Trophoblast cell (in vitro differentiated cells and primary cell): ENCODE data around the gene MALRD1.

ENCODE experiments used
- DNase-seq, 2 donors: peaks; one replicate each; pipeline ENCODE4 v3.0.0-alpha.2; 2016
- H2AFZ ChIP-seq: 2 replicates; pipeline ENCODE4 v1.6.1; 2013; ENCODE audit warnings: low read length, moderate library complexity, mild to moderate bottlenecking; ENCODE audit not compliant: insufficient read depth, poor library complexity
- H2AK5ac ChIP-seq: 2 replicates; pipeline ENCODE4 v1.6.1; 2013; ENCODE audit warnings: mild to moderate bottlenecking, low read length
- H2BK120ac ChIP-seq: 2 replicates; pipeline ENCODE4 v1.6.1; 2013; ENCODE audit warnings: low read length, mild to moderate bottlenecking, moderate library complexity; ENCODE audit not compliant: insufficient read depth, poor library complexity
- H2BK12ac ChIP-seq: 2 replicates; pipeline ENCODE4 v1.6.1; 2013; ENCODE audit warnings: mild to moderate bottlenecking, low read length, moderate library complexity
- H2BK5ac ChIP-seq: 2 replicates; pipeline ENCODE4 v1.6.1; 2013; ENCODE audit warnings: low read length, low read depth, moderate library complexity, mild to moderate bottlenecking; ENCODE audit not compliant: poor library complexity
- H3K14ac ChIP-seq: 2 replicates; pipeline ENCODE4 v1.6.1; 2013; ENCODE audit warnings: mild to moderate bottlenecking, low read length
- H3K18ac ChIP-seq: 2 replicates; pipeline ENCODE4 v1.6.1; 2013; ENCODE audit warnings: mild to moderate bottlenecking, low read length
- H3K23ac ChIP-seq: 2 replicates; pipeline ENCODE4 v1.6.1; 2013; ENCODE audit warnings: low read length
- H3K27ac ChIP-seq: 2 replicates; pipeline ENCODE4 v1.5.1; 2013; ENCODE audit warnings: low read depth, mild to moderate bottlenecking, inconsistent platforms, low read length, moderate library complexity
- H3K27me3 ChIP-seq: 2 replicates; pipeline ENCODE4 v1.6.1; 2013; ENCODE audit warnings: inconsistent platforms, mild to moderate bottlenecking, low read length, moderate library complexity; ENCODE audit not compliant: insufficient read depth
- H3K36me3 ChIP-seq, 2 experiments: 1 replicate in 1 of 2; 2 replicates in 1 of 2; pipeline ENCODE4 v1.6.1; 2013; ENCODE audit warnings: low read length in 2 of 2, mild to moderate bottlenecking in 2 of 2, moderate library complexity in 1 of 2; ENCODE audit not compliant: insufficient read depth in 2 of 2, control insufficient read depth in 1 of 2
- H3K4ac ChIP-seq: 2 replicates; pipeline ENCODE4 v1.6.1; 2013; ENCODE audit warnings: low read depth, mild to moderate bottlenecking, low read length, moderate library complexity
- H3K4me1 ChIP-seq, 2 experiments: 1 replicate in 1 of 2; 2 replicates in 1 of 2; pipeline ENCODE4 v1.6.1; 2013; ENCODE audit warnings: low read length in 2 of 2, mild to moderate bottlenecking in 2 of 2, moderate library complexity in 1 of 2; ENCODE audit not compliant: insufficient read depth in 2 of 2, control insufficient read depth in 1 of 2
- H3K4me2 ChIP-seq: 2 replicates; pipeline ENCODE4 v1.6.1; 2013; ENCODE audit warnings: inconsistent platforms, mild to moderate bottlenecking, low read length, moderate library complexity
- H3K4me3 ChIP-seq: 2 replicates; pipeline ENCODE4 v1.5.1; 2013; ENCODE audit warnings: mild to moderate bottlenecking, low read depth, low read length, inconsistent platforms
- H3K79me1 ChIP-seq: one replicate; pipeline ENCODE4 v1.6.1; 2013; ENCODE audit warnings: low read length
- H3K79me2 ChIP-seq: 2 replicates; pipeline ENCODE4 v1.6.1; 2013; ENCODE audit warnings: low read length, mild to moderate bottlenecking; ENCODE audit not compliant: control insufficient read depth, insufficient read depth, poor library complexity
- H3K9ac ChIP-seq: 2 replicates; pipeline ENCODE4 v1.6.1; 2013; ENCODE audit warnings: mild to moderate bottlenecking, low read length
- H3K9me3 ChIP-seq: 2 replicates; pipeline ENCODE4 v1.6.1; 2013; ENCODE audit warnings: low read depth, mild to moderate bottlenecking, control low read depth, inconsistent platforms, low read length; ENCODE audit not compliant: insufficient read depth
- H4K12ac ChIP-seq: 2 replicates; pipeline ENCODE4 v1.6.1; 2013; ENCODE audit warnings: low read depth, mild to moderate bottlenecking, low read length, moderate library complexity
- H4K8ac ChIP-seq: 2 replicates; pipeline ENCODE4 v1.6.1; 2013; ENCODE audit warnings: low read depth, mild to moderate bottlenecking, low read length, moderate library complexity
- H4K91ac ChIP-seq: one replicate; pipeline ENCODE4 v1.6.1; 2013; ENCODE audit warnings: low read depth, mild to moderate bottlenecking, low read length, moderate library complexity
- WGBS: extraction: QIAGEN DNeasy Blood & Tissue Kit; methylation state at CpG from one replicate; pipeline ENCODE4 v1.1.7; 2013; ENCODE audit warnings: missing lambda C conversion rate; ENCODE audit not compliant: insufficient read length, insufficient coverage; ENCODE audit errors: extremely low coverage; 5-methylcytosine and 5-hydroxymethylcytosine counted together

MALRD1 gene

GRCh38 chr10:19579761-19580545 lies 531.4 kb downstream of the MALRD1 start:
- Histone ChIP-seq H3K4me3 (no peak overlapping the region), H3K4ac (no peak overlapping the region), H2AFZ (no peak overlapping the region), H3K79me1 (no peaks in the 10 kb centered on the region), H4K91ac (no peak overlapping the region), H3K4me2 (no peak overlapping the region), H3K27me3 (no peaks in the 10 kb centered on the region), H3K9me3 (no peaks in the 10 kb centered on the region), H2AK5ac (no peak overlapping the region), H3K27ac (no peak overlapping the region), H3K23ac (no peak overlapping the region), H3K14ac (no peak overlapping the region), H2BK5ac (no peak overlapping the region), H3K4me1 (no peaks in the 10 kb centered on the region), H2BK12ac (no peak overlapping the region), H3K18ac (no peak overlapping the region), H4K8ac (no peak overlapping the region), H2BK120ac (no peak overlapping the region), H4K12ac (no peak overlapping the region), H3K9ac (no peak overlapping the region), H3K79me2 (no peaks in the 10 kb centered on the region), H3K36me3 (no peaks in the 10 kb centered on the region)
- DNase-seq = no peak
- no CpG with 5 or more reads among the region's 7 CpGs for WGBS

- no peak overlapping the region for H3K4ac ChIP-seq
Measured at GRCh38 chr10:19580691-19581090, 532.1 kb downstream of the MALRD1 start.

GRCh38 chr10:19588608-19589007 lies 540.0 kb downstream of the MALRD1 start:
- no peak overlapping the region for H4K12ac ChIP-seq
- no peak overlapping the region for H3K4ac ChIP-seq
- H2AK5ac ChIP-seq = no peak overlapping the region
- no CpG with 5 or more reads among the region's 8 CpGs for WGBS
- H4K91ac ChIP-seq = no peak overlapping the region
- no peak overlapping the region for H2BK120ac ChIP-seq
- H3K27me3 ChIP-seq = no peaks in the 10 kb centered on the region
- H3K79me1 ChIP-seq = no peaks in the 10 kb centered on the region
- H4K8ac ChIP-seq = no peak overlapping the region
- peaks cover 2% of the 10 kb centered on the region for H3K9me3 ChIP-seq
- H3K27ac ChIP-seq = no peak overlapping the region
- no peak overlapping the region for H3K23ac ChIP-seq
- no peak overlapping the region for H3K4me2 ChIP-seq
- no peaks in the 10 kb centered on the region for H3K79me2 ChIP-seq
- H3K18ac ChIP-seq = no peak overlapping the region
- H3K36me3 ChIP-seq = no peaks in the 10 kb centered on the region
- no peak overlapping the region for H3K9ac ChIP-seq
- H3K14ac ChIP-seq = no peak overlapping the region
- no peak overlapping the region for H2AFZ ChIP-seq
- DNase-seq = no peak
- H2BK12ac ChIP-seq = no peak overlapping the region
- no peaks in the 10 kb centered on the region for H3K4me1 ChIP-seq
- no peak overlapping the region for H2BK5ac ChIP-seq
- no peak overlapping the region for H3K4me3 ChIP-seq

More at GRCh38 chr10:19580691-19581090, 532.1 kb downstream of the MALRD1 start:
- Histone ChIP-seq H4K12ac (no peak overlapping the region), H3K79me1 (no peaks in the 10 kb centered on the region), H2BK12ac (no peak overlapping the region), H3K27me3 (no peaks in the 10 kb centered on the region), H3K23ac (no peak overlapping the region), H3K79me2 (no peaks in the 10 kb centered on the region), H4K8ac (no peak overlapping the region), H4K91ac (no peak overlapping the region), H3K14ac (no peak overlapping the region), H3K36me3 (no peaks in the 10 kb centered on the region), H3K4me2 (no peak overlapping the region), H3K18ac (no peak overlapping the region), H3K9ac (no peak overlapping the region), H3K27ac (no peak overlapping the region), H2BK120ac (no peak overlapping the region), H3K4me1 (no peaks in the 10 kb centered on the region), H3K9me3 (no peaks in the 10 kb centered on the region), H2AFZ (no peak overlapping the region), H2AK5ac (no peak overlapping the region), H3K4me3 (no peak overlapping the region), H2BK5ac (no peak overlapping the region)
- no peak for DNase-seq
- WGBS = no CpG with 5 or more reads among the region's 1 CpG

DNA sequence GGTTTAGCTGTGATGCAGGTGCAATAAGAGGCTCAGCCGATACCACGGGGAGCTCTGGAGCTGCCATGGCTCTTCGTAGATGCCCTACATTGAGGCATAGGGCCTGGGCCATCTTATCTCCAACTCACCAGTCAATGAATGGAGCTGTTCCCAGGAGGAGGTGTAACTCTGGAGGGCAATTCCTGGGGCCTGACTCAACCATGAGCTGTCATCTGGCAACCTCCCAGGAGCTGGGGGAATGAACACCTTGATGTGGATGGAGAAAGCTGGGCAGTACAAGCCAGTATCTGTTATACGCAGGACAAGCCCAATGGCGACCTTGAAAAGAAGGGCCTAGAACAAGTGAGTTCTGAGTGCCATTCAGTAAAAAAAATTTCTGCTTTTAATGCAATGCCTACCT lies 543.7 kb downstream of the MALRD1 start:
- Histone ChIP-seq H3K18ac (no peak overlapping the region), H3K23ac (no peak overlapping the region), H3K27ac (no peak overlapping the region), H4K12ac (no peak overlapping the region), H2BK120ac (no peak overlapping the region), H3K4me2 (no peak overlapping the region), H3K9me3 (no peaks in the 10 kb centered on the region), H3K4ac (no peak overlapping the region), H4K91ac (no peak overlapping the region), H2BK12ac (no peak overlapping the region), H3K14ac (no peak overlapping the region), H3K4me1 (no peaks in the 10 kb centered on the region), H2AFZ (no peak overlapping the region), H3K79me2 (no peaks in the 10 kb centered on the region), H4K8ac (no peak overlapping the region), H3K4me3 (no peak overlapping the region), H3K79me1 (no peaks in the 10 kb centered on the region), H3K27me3 (no peaks in the 10 kb centered on the region), H3K9ac (no peak overlapping the region), H2AK5ac (no peak overlapping the region), H2BK5ac (no peak overlapping the region), H3K36me3 (no peaks in the 10 kb centered on the region)
- DNase-seq = peak; percentile 14 to 24
- no CpG with 5 or more reads among the region's 5 CpGs for WGBS
